Esophagus muscularis mucosa (tissue), 3 donors: ENCODE measurements around the gene ZNF774.

Source experiments
- POLR2A ChIP-seq: fragments of 450-650 bp; IDR thresholded peaks from one replicate; pipeline ENCODE4 v1.6.1; 2017; ENCODE audit warnings: antibody characterized with exemption, moderate library complexity, mild to moderate bottlenecking, low read depth
- POLR2AphosphoS5 ChIP-seq, 2 donors: sonication (generic); formaldehyde crosslinking; IDR thresholded peaks; one replicate each; pipeline ENCODE4 v1.6.1; 2017; ENCODE audit warnings: antibody characterized with exemption in 2 of 2
- TF ChIP-seq, protein P1 (sequence below), 3 experiments: fragments of 200-600 bp in 2 of 3; fragments of 450-650 bp in 1 of 3; sonication (generic) in 2 of 3; IDR thresholded peaks; one replicate each; pipeline ENCODE4 v1.5.1; 2017 to 2019; ENCODE audit warnings: antibody characterized with exemption in 3 of 3, mild to moderate bottlenecking in 2 of 3, moderate library complexity in 1 of 3

DNA sequence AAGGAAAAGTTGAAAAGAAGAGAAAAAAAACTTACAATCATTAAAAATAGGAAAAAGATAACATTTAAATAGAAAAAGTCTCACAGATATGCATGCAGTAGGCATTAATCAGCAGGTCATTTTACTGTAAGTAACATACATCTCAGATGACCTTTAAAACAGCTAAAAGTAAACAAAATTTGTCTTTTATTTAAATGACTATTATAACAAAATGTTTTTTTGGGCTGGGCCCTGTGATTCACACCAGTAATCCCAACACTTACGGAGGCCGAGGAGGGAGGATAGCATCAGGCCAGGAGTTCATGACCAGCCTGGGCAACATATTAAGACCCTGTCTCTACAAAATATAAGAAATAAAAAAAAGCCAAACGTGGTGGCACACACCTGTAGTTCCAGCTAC lies 50.7 kb downstream of the ZNF774 start:
- TF ChIP-seq, protein P1, sequence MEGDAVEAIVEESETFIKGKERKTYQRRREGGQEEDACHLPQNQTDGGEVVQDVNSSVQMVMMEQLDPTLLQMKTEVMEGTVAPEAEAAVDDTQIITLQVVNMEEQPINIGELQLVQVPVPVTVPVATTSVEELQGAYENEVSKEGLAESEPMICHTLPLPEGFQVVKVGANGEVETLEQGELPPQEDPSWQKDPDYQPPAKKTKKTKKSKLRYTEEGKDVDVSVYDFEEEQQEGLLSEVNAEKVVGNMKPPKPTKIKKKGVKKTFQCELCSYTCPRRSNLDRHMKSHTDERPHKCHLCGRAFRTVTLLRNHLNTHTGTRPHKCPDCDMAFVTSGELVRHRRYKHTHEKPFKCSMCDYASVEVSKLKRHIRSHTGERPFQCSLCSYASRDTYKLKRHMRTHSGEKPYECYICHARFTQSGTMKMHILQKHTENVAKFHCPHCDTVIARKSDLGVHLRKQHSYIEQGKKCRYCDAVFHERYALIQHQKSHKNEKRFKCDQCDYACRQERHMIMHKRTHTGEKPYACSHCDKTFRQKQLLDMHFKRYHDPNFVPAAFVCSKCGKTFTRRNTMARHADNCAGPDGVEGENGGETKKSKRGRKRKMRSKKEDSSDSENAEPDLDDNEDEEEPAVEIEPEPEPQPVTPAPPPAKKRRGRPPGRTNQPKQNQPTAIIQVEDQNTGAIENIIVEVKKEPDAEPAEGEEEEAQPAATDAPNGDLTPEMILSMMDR (IDR thresholded peaks at IDR 0.05): no peak
- TF ChIP-seq POLR2AphosphoS5 (IDR thresholded peaks at IDR 0.05) (no peak), POLR2A (no peak)
